Measurements from ENCODE around the gene UNC13B. TPM values are rescaled to one million over a fixed set of nuclear protein-coding genes. Genes with fewer than 3 reads are reported as not detected.

Gene UNC13B
- total RNA-seq, 1 experiment from 2014 or later: 48.2 TPM

- H4K20me1 ChIP-seq (ENCODE audit: control insufficient read depth, insufficient read depth, insufficient read length): no peaks in the 10 kb centered on the region
- no peak overlapping the region for H2AK5ac ChIP-seq (ENCODE audit: insufficient read length, low read length)
- no peak overlapping the region for H3K9ac ChIP-seq (ENCODE audit: extremely low read depth, insufficient read length, low read length)
- no peak overlapping the region for H2BK120ac ChIP-seq (ENCODE audit: low read depth, low read length, poor library complexity, severe bottlenecking)
- H3K4me1 Mint-ChIP-seq: peaks cover 7% of the 10 kb centered on the region in 2 experiments
- H3K27me3 ChIP-seq (ENCODE audit: insufficient read depth, low read length): no peaks in the 10 kb centered on the region
- no peak overlapping the region for H3K18ac ChIP-seq (ENCODE audit: insufficient read length, low read depth, low read length)
- no peak overlapping the region for H3T11ph ChIP-seq (ENCODE audit: low read length)
- H3K27ac Mint-ChIP-seq: no peak overlapping the region
- no peaks in the 10 kb centered on the region for H3K23me2 ChIP-seq (ENCODE audit: insufficient read length, low read depth, low read length, poor library complexity, severe bottlenecking)
- no peak overlapping the region for H3K23ac ChIP-seq (ENCODE audit: insufficient read length, low read depth, low read length)
- no peak overlapping the region for H3K4me2 ChIP-seq (ENCODE audit: insufficient read depth, insufficient read length, low read length)
- H2AFZ ChIP-seq (ENCODE audit: low read length): no peak overlapping the region
- no peak for TF ChIP-seq CTCF (conservative IDR thresholded peaks at IDR 0.05)
- no peak overlapping the region for H2BK5ac ChIP-seq (ENCODE audit: insufficient read length, low read length)
- H4K8ac ChIP-seq (replicated peaks; ENCODE audit: insufficient read length, low read depth, low read length): no peak overlapping the region
- H3K14ac ChIP-seq (ENCODE audit: insufficient read depth, low read length): no peak overlapping the region
- no peak overlapping the region for H2BK12ac ChIP-seq (ENCODE audit: insufficient read length, low read depth, low read length)
- no peak overlapping the region for H3K4me3 Mint-ChIP-seq
- no peaks in the 10 kb centered on the region for H3K79me1 ChIP-seq (ENCODE audit: insufficient read depth, low read depth, low read length, poor library complexity, severe bottlenecking)
- no CpG with 5 or more reads among the region's 2 CpGs for WGBS (ENCODE audit: extremely low coverage, insufficient read length, low lambda C conversion rate)
- no peaks in the 10 kb centered on the region for H3K79me2 ChIP-seq (ENCODE audit: insufficient read depth, low read length)
- H3K9me3 ChIP-seq (ENCODE audit: control insufficient read depth, low read depth, low read length): no peaks in the 10 kb centered on the region
- no peak overlapping the region for H3K27ac ChIP-seq (ENCODE audit: insufficient read length, low read depth, low read length)
- no peaks in the 10 kb centered on the region for H3K27me3 Mint-ChIP-seq (ENCODE audit: low read depth)
- H3K4ac ChIP-seq (ENCODE audit: low read depth, low read length): no peak overlapping the region
- no peak overlapping the region for H4K91ac ChIP-seq (ENCODE audit: insufficient read length, low read depth, low read length)
- H3K9me3 Mint-ChIP-seq: no peaks in the 10 kb centered on the region
- no peak overlapping the region for H2BK15ac ChIP-seq (ENCODE audit: low read depth, low read length)
- H2BK20ac ChIP-seq (ENCODE audit: low read depth, low read length, poor library complexity, severe bottlenecking): no peak overlapping the region
- DNase-seq: no peak
- no peak overlapping the region for H4K5ac ChIP-seq (ENCODE audit: insufficient read length, low read depth, low read length)
- H3K36me3 Mint-ChIP-seq (ENCODE audit: insufficient read depth in 1 of 3, low read depth in 3 of 3): no peaks in the 10 kb centered on the region
- no peak overlapping the region for H3K56ac ChIP-seq (ENCODE audit: insufficient read length, low read depth, low read length)
- H3K4me1 ChIP-seq (ENCODE audit: insufficient read depth, low read length): no peaks in the 10 kb centered on the region
Observed at GRCh38 chr9:35341021-35341420, 179.2 kb downstream of the UNC13B start.
